ENCODE results near the gene KIF5C. TPM values are rescaled to one million over a fixed set of nuclear protein-coding genes. Genes with fewer than 3 reads are reported as not detected.
A peak's percentile ranks its signal among the peaks of the same experiment; 100 is the strongest.

Gene KIF5C
- total RNA-seq, 1 donor from 2014 or later, result 0.49 TPM

DNA sequence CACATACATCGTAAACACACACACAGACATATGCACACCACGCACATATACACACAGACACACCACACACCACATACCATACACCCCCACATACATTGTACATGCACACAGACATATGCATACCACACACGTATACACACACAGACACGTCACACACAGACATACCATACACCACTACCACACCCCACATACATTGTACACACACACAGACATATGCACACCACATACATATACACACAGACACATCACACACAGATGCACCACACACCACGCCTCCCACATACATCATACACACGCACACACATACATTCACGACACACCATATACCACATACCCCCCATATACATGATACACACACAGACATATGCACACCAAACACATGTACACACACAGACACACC lies 58.4 kb downstream of the KIF5C start:
- no peaks in the 10 kb centered on the region for H3K9me3 ChIP-seq
- no peak overlapping the region for H3K27ac ChIP-seq
- ATAC-seq (peak; percentile 17), DNase-seq (no peak)
- no peak for TF ChIP-seq CTCF (IDR thresholded peaks at IDR 0.05)
- intact Hi-C loops (cut with DNase I), result no loop called here
- H3K4me3 ChIP-seq, result no peak overlapping the region
- no peaks in the 10 kb centered on the region for H3K36me3 ChIP-seq
- H3K27me3 ChIP-seq, result no peaks in the 10 kb centered on the region
- H3K4me1 ChIP-seq, result no peaks in the 10 kb centered on the region

- Histone ChIP-seq H3K27ac (no peak overlapping the region), H3K27me3 (no peaks in the 10 kb centered on the region), H3K4me3 (no peak overlapping the region), H3K36me3 (no peaks in the 10 kb centered on the region), H3K4me1 (no peaks in the 10 kb centered on the region), H3K9me3 (no peaks in the 10 kb centered on the region)
- ATAC-seq (no peak), DNase-seq (no peak)
- intact Hi-C loops (cut with DNase I), result no loop called here
- TF ChIP-seq CTCF (IDR thresholded peaks at IDR 0.05), result no peak
Measured at GRCh38 chr2:148935791-148936190, 60.8 kb downstream of the KIF5C start.

GRCh38 chr2:148936857-148937450 lies 61.9 kb downstream of the KIF5C start:
- no peaks in the 10 kb centered on the region for H3K4me1 ChIP-seq
- no peak for ATAC-seq
- no peak for TF ChIP-seq CTCF (IDR thresholded peaks at IDR 0.05)
- H3K36me3 ChIP-seq, result no peaks in the 10 kb centered on the region
- H3K27me3 ChIP-seq, result no peaks in the 10 kb centered on the region
- no peak overlapping the region for H3K27ac ChIP-seq
- H3K4me3 ChIP-seq, result no peak overlapping the region
- intact Hi-C loops (cut with DNase I), result no loop called here
- H3K9me3 ChIP-seq, result no peaks in the 10 kb centered on the region
- no peak for DNase-seq

DNA sequence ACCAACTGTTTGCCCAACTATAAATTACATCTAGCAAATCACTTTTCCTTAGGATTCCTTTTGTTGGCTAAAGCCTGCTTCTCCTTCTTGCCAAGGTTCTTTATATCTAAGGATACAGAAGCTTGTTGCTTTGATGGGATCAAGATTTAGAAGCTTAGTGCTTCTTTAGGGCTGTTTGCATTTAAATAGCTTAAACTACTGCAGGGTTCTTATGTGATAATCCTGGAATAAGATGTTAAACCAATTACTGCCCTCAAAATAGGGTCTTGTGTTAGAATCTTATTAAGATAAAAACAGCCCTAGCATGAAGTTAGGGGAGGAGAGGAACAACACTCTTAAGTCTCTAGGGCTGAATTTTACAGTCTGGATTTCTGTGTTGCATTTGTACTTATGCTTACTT lies 64.2 kb downstream of the KIF5C start:
- intact Hi-C loops (cut with DNase I), result no loop called here
- Histone ChIP-seq H3K4me1 (no peaks in the 10 kb centered on the region), H3K27ac (no peak overlapping the region), H3K4me3 (no peak overlapping the region), H3K36me3 (no peaks in the 10 kb centered on the region), H3K9me3 (no peaks in the 10 kb centered on the region), H3K27me3 (no peaks in the 10 kb centered on the region)
- ATAC-seq (no peak), DNase-seq (no peak)
- TF ChIP-seq CTCF (IDR thresholded peaks at IDR 0.05), result no peak

DNA sequence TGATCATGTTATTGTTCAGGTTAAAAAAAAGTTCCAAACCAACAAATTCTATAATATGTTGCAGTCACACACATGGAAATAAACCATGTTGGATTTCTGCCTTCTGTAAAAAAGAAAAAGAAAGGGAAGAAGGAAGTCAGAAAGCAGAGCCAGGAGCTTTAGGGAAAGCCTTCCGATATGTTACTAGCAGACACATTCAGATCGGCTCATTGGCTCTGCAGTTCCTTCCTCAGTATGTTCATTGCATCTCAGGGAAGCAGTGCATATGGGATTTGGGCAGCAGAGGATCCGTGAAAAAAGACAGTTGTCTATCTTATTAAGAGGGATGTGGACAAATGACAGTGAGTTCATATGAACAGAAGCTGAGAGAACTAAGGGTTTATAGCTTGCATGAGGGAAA lies 68.1 kb downstream of the KIF5C start:
- Histone ChIP-seq H3K27me3 (no peaks in the 10 kb centered on the region), H3K4me1 (no peaks in the 10 kb centered on the region), H3K9me3 (no peaks in the 10 kb centered on the region), H3K4me3 (no peak overlapping the region), H3K27ac (no peak overlapping the region), H3K36me3 (no peaks in the 10 kb centered on the region)
- ATAC-seq, result no peak
- no peak for TF ChIP-seq CTCF (IDR thresholded peaks at IDR 0.05)
- intact Hi-C loops (cut with DNase I), result no loop called here
- DNase-seq, result no peak

GRCh38 chr2:148944536-148944935 lies 69.5 kb downstream of the KIF5C start:
- intact Hi-C loops (cut with DNase I), result no loop called here
- no peak for TF ChIP-seq CTCF (IDR thresholded peaks at IDR 0.05)
- no peaks in the 10 kb centered on the region for H3K27me3 ChIP-seq
- H3K9me3 ChIP-seq, result no peaks in the 10 kb centered on the region
- no peak overlapping the region for H3K4me3 ChIP-seq
- no peaks in the 10 kb centered on the region for H3K36me3 ChIP-seq
- no peak for DNase-seq
- no peak for ATAC-seq
- no peak overlapping the region for H3K27ac ChIP-seq
- no peaks in the 10 kb centered on the region for H3K4me1 ChIP-seq
